HS-5 (cell line): Measurements from ENCODE around the gene GDF10.

Experiments used
- DNase-seq: peaks from one replicate; pipeline ENCODE4 v3.0.0-alpha.2; 2012; ENCODE audit warnings: low read depth

GDF10 gene

GRCh38 chr10:47299611-47300428, at the start of gene GDF10:
Gene GDF10 (plus strand): TSS chr10:47300197. CDS start chr10:47300652, 455 bp downstream.
- no peak for DNase-seq

GRCh38 chr10:47252093-47252780, 47.8 kb upstream of the GDF10 start:
- DNase-seq, result no peak

GRCh38 chr10:47253030-47253637, 46.9 kb upstream of the GDF10 start:
- DNase-seq, result no peak

- no peak for DNase-seq
These were observed 46.2 kb upstream of the GDF10 start for GRCh38 chr10:47253651-47254375.

- no peak for DNase-seq
These were observed 45.4 kb upstream of the GDF10 start for GRCh38 chr10:47254611-47255010.

- no peak for DNase-seq
These were observed 44.8 kb upstream of the GDF10 start for GRCh38 chr10:47255033-47255813.

GRCh38 chr10:47255866-47256265, 44.1 kb upstream of the GDF10 start:
- no peak for DNase-seq

- no peak for DNase-seq
These were observed 43.2 kb upstream of the GDF10 start for GRCh38 chr10:47256751-47257336.

- peak; percentile 15 for DNase-seq
These were observed 42.4 kb upstream of the GDF10 start for GRCh38 chr10:47257396-47258120.

- no peak for DNase-seq
These were observed 41.1 kb upstream of the GDF10 start for GRCh38 chr10:47258921-47259320.

- no peak for DNase-seq
These were observed 40.5 kb upstream of the GDF10 start for GRCh38 chr10:47259466-47259865.

GRCh38 chr10:47260505-47261111, 39.4 kb upstream of the GDF10 start:
- DNase-seq, result no peak

GRCh38 chr10:47261121-47261520, 38.9 kb upstream of the GDF10 start:
- no peak for DNase-seq

GRCh38 chr10:47261556-47261955, 38.4 kb upstream of the GDF10 start:
- no peak for DNase-seq

- no peak for DNase-seq
These were observed 37.1 kb upstream of the GDF10 start for GRCh38 chr10:47262606-47263533.

GRCh38 chr10:47264797-47265281, 35.2 kb upstream of the GDF10 start:
- no peak for DNase-seq

GRCh38 chr10:47266602-47267001, 33.4 kb upstream of the GDF10 start:
- DNase-seq, result no peak

- DNase-seq, result no peak
These were observed 31.3 kb upstream of the GDF10 start for GRCh38 chr10:47268696-47269095.

GRCh38 chr10:47269294-47269693, 30.7 kb upstream of the GDF10 start:
- DNase-seq, result no peak
